ENCODE measurements around the gene CITED4. TPM values are rescaled to one million over a fixed set of nuclear protein-coding genes. Genes with fewer than 3 reads are reported as not detected.

CITED4 gene
- total RNA-seq, 1 experiment from 2014 or later = not detected

DNA sequence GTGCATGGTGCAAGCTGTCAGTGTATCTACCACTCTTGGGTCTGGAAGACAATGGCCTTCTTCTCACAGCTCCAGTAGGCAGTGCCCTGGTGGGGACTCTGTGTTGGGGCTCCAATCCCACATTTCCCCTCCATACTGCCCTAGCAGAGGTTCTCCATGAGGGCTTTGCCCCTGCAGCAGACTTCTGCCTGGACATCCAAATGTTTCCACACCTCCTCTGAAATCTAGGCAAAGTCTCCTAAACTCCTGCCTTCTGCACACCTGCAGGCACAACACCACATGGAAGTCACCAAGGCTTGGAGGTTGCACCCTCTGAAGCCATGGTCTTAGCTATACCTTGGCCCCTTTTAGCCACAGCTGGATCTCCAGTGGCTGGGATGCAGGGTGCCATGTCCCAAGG, 31.8 kb upstream of the CITED4 start:
- Histone ChIP-seq H3K4me1 (ENCODE audit: low read length) (no peaks in the 10 kb centered on the region), H4K20me1 (ENCODE audit: insufficient read depth, low read depth, low read length) (no peaks in the 10 kb centered on the region), H3K9me2 (replicated peaks; ENCODE audit: insufficient read depth, low read length) (no peaks in the 10 kb centered on the region), H3K9me3 (ENCODE audit: low read length) (peaks cover 4% of the 10 kb centered on the region; the same call in 1 of the 2 replicates), H3K4me2 (ENCODE audit: low read depth, low read length, poor library complexity, severe bottlenecking) (no peak overlapping the region), H3K79me2 (ENCODE audit: low read length) (no peaks in the 10 kb centered on the region), H3K27ac (ENCODE audit: low read length) (no peak overlapping the region), H3K36me3 (ENCODE audit: insufficient read depth, low read length) (no peaks in the 10 kb centered on the region), H2AFZ (ENCODE audit: low read length) (no peak overlapping the region), H3K4me3 (ENCODE audit: low read length) (no peak overlapping the region), H3K9ac (ENCODE audit: low read length) (no peak overlapping the region), H3K27me3 (ENCODE audit: low read length) (no peaks in the 10 kb centered on the region; the same call in 1 of the 2 replicates)
- DNase-seq = no peak

DNA sequence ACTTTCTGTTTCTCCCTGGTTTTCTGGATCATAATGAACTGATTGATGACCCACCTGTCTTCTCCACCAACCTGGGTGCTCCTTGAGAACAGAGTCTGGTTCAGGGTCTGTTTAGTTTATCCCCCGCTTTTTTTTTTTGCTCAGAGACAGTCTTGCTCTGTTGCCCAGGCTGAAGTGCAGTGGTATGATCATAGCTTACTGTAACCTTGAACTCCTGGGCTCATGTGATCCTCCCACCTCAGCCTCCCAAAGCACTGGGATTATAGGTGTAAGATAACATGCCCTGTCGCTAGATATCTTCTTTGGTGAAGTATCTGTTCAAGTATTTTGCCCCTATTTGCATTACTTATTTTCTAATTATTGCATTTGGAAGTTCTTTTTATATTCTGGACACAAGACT, 30.2 kb upstream of the CITED4 start:
- H3K9me3 ChIP-seq (ENCODE audit: low read length) = peaks cover 4% of the 10 kb centered on the region; the same call in 1 of the 2 replicates
- H3K36me3 ChIP-seq (ENCODE audit: insufficient read depth, low read length) = no peaks in the 10 kb centered on the region
- no peak overlapping the region for H3K4me3 ChIP-seq (ENCODE audit: low read length)

DNA sequence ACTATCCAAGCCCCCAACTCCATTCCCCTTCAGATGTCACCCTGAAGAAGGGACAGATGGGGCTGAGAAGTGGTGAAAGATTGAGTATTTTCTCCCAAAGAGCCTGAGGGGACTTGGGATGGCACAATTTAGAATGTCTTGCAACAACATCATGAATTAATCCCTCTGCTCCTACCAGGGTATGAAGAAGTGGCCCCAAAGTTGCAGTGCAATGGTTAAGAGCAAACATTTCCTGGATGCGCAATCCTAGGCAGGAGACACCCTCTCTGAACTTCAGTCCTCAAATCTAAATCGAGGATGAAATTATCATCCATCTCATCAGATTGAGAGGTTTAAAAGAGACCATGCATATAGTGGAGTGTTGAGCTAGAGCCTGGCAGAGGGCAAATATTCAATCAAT, 28.6 kb upstream of the CITED4 start:
- H3K27ac ChIP-seq (ENCODE audit: low read length) = no peak overlapping the region
- H3K27me3 ChIP-seq (ENCODE audit: low read length) = no peaks in the 10 kb centered on the region; the same call in 1 of the 2 replicates
- no peak overlapping the region for H3K4me3 ChIP-seq (ENCODE audit: low read length)
- no peaks in the 10 kb centered on the region for H3K9me2 ChIP-seq (replicated peaks; ENCODE audit: insufficient read depth, low read length)
- no peaks in the 10 kb centered on the region for H3K36me3 ChIP-seq (ENCODE audit: insufficient read depth, low read length)
- no peaks in the 10 kb centered on the region for H4K20me1 ChIP-seq (ENCODE audit: insufficient read depth, low read depth, low read length)
- DNase-seq = no peak
- H2AFZ ChIP-seq (ENCODE audit: low read length) = no peak overlapping the region
- peaks cover 4% of the 10 kb centered on the region; the same call in 1 of the 2 replicates for H3K9me3 ChIP-seq (ENCODE audit: low read length)
- no peak overlapping the region for H3K4me2 ChIP-seq (ENCODE audit: low read depth, low read length, poor library complexity, severe bottlenecking)
- no peak overlapping the region for H3K9ac ChIP-seq (ENCODE audit: low read length)
- no peaks in the 10 kb centered on the region for H3K79me2 ChIP-seq (ENCODE audit: low read length)
- H3K4me1 ChIP-seq (ENCODE audit: low read length) = no peaks in the 10 kb centered on the region

More for the DNA sequence above, 30.2 kb upstream of the CITED4 start:
- no peaks in the 10 kb centered on the region for H3K79me2 ChIP-seq (ENCODE audit: low read length)
- no peak overlapping the region for H2AFZ ChIP-seq (ENCODE audit: low read length)
- no peak overlapping the region for H3K9ac ChIP-seq (ENCODE audit: low read length)
- DNase-seq = no peak
- no peak overlapping the region for H3K27ac ChIP-seq (ENCODE audit: low read length)
- H3K9me2 ChIP-seq (replicated peaks; ENCODE audit: insufficient read depth, low read length) = no peaks in the 10 kb centered on the region
- H3K4me1 ChIP-seq (ENCODE audit: low read length) = no peaks in the 10 kb centered on the region
- H4K20me1 ChIP-seq (ENCODE audit: insufficient read depth, low read depth, low read length) = no peaks in the 10 kb centered on the region
- H3K4me2 ChIP-seq (ENCODE audit: low read depth, low read length, poor library complexity, severe bottlenecking) = no peak overlapping the region
- no peaks in the 10 kb centered on the region; the same call in 1 of the 2 replicates for H3K27me3 ChIP-seq (ENCODE audit: low read length)

DNA sequence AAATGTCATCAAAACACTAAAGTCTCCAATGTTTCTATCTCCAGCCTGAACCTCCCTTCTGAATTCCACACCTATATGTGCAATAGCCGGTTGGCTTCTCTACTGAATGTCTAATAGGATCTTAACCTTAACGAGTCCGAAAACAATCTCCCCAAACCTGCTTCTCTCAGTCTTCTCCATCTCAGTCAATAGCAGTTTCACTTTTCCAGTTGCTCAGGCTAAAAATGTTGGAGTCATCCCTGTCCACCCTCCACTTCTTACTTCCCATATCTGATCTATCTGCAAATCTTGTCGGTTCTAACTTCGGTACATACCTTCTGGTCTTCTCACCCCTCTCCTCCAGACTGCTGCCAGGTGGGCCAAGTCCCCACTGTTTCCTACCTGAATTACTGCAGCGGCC, 25.5 kb upstream of the CITED4 start:
- H3K27me3 ChIP-seq (ENCODE audit: low read length) = no peaks in the 10 kb centered on the region
- H2AFZ ChIP-seq (ENCODE audit: low read length) = no peak overlapping the region
- H3K36me3 ChIP-seq (ENCODE audit: insufficient read depth, low read length) = no peaks in the 10 kb centered on the region
- no peaks in the 10 kb centered on the region for H4K20me1 ChIP-seq (ENCODE audit: insufficient read depth, low read depth, low read length)
- no peak for DNase-seq
- no peaks in the 10 kb centered on the region for H3K9me2 ChIP-seq (replicated peaks; ENCODE audit: insufficient read depth, low read length)
- H3K4me3 ChIP-seq (ENCODE audit: low read length) = no peak overlapping the region
- H3K9me3 ChIP-seq (ENCODE audit: low read length) = no peaks in the 10 kb centered on the region
- H3K9ac ChIP-seq (ENCODE audit: low read length) = no peak overlapping the region
- H3K4me2 ChIP-seq (ENCODE audit: low read depth, low read length, poor library complexity, severe bottlenecking) = no peak overlapping the region
- H3K27ac ChIP-seq (ENCODE audit: low read length) = no peak overlapping the region
- no peaks in the 10 kb centered on the region for H3K79me2 ChIP-seq (ENCODE audit: low read length)
- no peaks in the 10 kb centered on the region for H3K4me1 ChIP-seq (ENCODE audit: low read length)

DNA sequence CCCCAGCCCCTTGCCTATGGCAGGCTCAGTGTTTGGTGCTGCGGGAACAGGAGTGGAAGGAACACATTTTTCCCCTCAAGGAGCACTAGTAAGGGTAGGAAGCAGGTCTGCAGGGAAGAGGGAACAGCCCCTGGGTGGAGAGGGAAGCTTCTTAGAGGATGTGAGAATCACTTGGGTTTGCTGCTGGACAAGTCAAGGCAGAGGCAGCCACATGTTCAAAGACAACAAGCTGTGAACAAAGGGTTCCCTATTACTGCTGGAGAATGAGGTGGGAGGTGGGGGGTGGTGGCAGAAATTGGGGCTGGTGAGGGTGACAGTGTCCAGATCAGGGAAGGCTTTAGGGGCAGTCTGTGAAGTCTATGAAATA, 24.8 kb upstream of the CITED4 start:
- no peaks in the 10 kb centered on the region for H3K4me1 ChIP-seq (ENCODE audit: low read length)
- H3K4me2 ChIP-seq (ENCODE audit: low read depth, low read length, poor library complexity, severe bottlenecking) = no peak overlapping the region
- H3K79me2 ChIP-seq (ENCODE audit: low read length) = no peaks in the 10 kb centered on the region
- DNase-seq = no peak
- H3K27me3 ChIP-seq (ENCODE audit: low read length) = no peaks in the 10 kb centered on the region
- H3K9ac ChIP-seq (ENCODE audit: low read length) = no peak overlapping the region
- no peaks in the 10 kb centered on the region for H3K9me2 ChIP-seq (replicated peaks; ENCODE audit: insufficient read depth, low read length)
- H4K20me1 ChIP-seq (ENCODE audit: insufficient read depth, low read depth, low read length) = no peaks in the 10 kb centered on the region
- no peak overlapping the region for H3K4me3 ChIP-seq (ENCODE audit: low read length)
- no peaks in the 10 kb centered on the region for H3K9me3 ChIP-seq (ENCODE audit: low read length)
- H3K36me3 ChIP-seq (ENCODE audit: insufficient read depth, low read length) = no peaks in the 10 kb centered on the region
- H3K27ac ChIP-seq (ENCODE audit: low read length) = no peak overlapping the region
- H2AFZ ChIP-seq (ENCODE audit: low read length) = no peak overlapping the region; the same call in 1 of the 2 replicates

DNA sequence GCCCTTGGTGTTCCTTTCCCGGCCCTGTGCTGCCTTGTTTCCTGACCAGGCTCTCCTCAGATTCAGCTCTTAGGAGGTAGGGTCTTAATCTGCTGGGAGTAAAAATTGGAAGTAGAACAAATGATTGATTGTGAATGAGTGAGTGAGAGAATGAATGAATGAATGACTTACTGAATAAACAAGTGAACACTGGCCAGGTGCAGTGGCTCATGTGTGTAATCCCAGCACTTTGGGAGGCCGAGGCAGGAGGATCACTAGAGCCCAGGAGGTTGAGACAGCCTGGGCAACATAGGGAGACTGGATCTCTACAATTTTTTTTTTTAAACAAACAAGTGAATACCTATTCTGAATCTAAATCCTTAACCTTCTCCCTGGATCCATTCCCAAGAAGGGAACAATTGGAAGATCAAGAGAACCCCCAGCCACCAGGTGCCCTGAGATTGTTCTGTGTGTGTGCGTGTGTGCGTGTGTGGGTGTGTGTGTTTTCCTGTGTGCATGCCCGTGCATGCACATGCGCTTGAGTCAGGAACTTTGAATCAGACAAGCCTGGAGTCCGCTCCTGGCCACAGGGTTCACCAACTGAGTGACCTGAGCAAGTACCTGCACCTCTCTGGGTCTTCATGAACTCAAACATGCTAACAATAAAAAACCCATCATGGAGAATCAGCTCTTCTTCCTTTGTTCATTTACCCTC, 24.3 kb upstream of the CITED4 start:
- Histone ChIP-seq H3K9ac (ENCODE audit: low read length) (no peak overlapping the region), H2AFZ (ENCODE audit: low read length) (no peak overlapping the region; the same call in 1 of the 2 replicates), H3K36me3 (ENCODE audit: insufficient read depth, low read length) (no peaks in the 10 kb centered on the region), H3K4me3 (ENCODE audit: low read length) (no peak overlapping the region), H3K27me3 (ENCODE audit: low read length) (no peaks in the 10 kb centered on the region), H3K9me2 (replicated peaks; ENCODE audit: insufficient read depth, low read length) (no peaks in the 10 kb centered on the region), H3K79me2 (ENCODE audit: low read length) (no peaks in the 10 kb centered on the region), H3K27ac (ENCODE audit: low read length) (no peak overlapping the region), H4K20me1 (ENCODE audit: insufficient read depth, low read depth, low read length) (no peaks in the 10 kb centered on the region), H3K4me1 (ENCODE audit: low read length) (no peaks in the 10 kb centered on the region), H3K9me3 (ENCODE audit: low read length) (no peaks in the 10 kb centered on the region), H3K4me2 (ENCODE audit: low read depth, low read length, poor library complexity, severe bottlenecking) (no peak overlapping the region)
- DNase-seq = no peak

DNA sequence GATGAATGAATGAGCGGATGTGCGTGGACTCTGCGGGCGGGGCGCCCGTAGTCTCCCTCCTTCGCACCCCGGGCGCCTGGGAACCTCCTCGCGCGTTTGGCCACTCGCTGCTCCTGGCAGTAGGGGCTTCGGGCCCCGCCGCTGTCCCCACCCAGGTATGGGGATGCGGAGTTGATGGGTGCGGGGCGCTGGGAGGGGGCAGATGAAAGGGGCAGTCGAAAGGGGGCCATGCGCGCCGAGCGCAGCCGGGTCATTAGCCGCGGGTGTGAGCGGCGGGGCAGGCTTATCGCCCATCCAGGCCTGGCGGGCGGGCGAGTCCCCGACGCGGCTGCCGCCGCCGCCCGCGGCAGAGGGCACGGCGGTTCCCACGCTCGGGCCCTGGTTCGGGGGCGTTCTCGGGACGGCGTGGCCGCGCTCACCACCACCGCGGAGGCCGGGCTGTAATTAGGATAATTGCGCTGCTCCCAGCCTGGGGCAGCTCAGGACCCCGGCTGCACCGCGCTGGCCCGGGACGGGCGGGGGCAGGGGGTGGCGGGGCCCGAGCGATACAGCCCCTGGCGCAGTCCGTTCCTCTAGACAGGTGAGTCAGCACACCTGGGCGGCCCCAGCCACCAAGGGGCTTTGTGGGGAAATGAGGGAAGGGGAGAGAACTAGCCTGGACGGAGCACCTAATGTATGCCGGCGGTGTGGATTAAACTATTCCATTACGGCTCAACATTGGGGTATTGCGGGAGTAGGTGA, 22.1 kb upstream of the CITED4 start:
- no peak overlapping the region for H2AFZ ChIP-seq (ENCODE audit: low read length)

DNA sequence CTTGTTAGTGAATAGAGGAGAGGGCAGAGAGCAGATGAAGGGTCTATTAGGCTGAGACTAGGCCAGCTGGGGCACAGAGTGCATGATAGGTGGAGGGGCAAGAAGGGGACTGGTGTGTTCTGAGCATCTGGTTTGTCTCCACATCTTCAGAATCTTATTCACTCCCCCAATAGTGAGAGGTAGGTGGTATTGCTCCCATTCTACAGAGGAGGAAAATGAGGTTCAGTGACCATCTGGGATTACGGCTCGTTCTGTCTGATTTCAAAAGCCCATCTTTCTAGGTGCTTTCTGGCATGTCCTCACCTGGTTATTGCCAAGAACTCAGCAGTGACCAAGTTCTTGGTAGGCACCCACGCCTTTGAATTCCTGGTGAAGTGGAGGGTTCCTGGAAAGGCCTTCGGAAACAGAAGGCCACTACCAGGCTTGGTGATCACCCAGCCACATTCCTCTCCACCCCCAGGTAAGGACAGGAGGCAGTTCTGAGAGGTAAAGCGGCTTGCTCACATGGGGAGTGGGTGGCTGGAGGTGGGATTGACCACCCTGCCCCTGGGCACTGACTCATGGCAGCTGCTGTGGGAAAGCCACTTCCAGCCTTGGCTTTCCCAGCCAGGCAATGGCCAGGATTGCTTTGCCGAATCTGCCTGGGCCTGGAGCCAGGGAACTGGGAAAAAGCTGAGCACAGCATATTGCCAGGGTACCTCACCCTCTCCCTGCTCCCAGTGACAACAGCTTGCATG, 18.8 kb upstream of the CITED4 start:
- 0 out of 2 replicates have a peak, but pooled peaks cover under 1% of the 10 kb centered on the region for H3K36me3 ChIP-seq (ENCODE audit: insufficient read depth, low read length)
- H2AFZ ChIP-seq (ENCODE audit: low read length) = no peak overlapping the region
- H3K9ac ChIP-seq (ENCODE audit: low read length) = no peak overlapping the region
- no peaks in the 10 kb centered on the region for H3K79me2 ChIP-seq (ENCODE audit: low read length)
- 0 out of 2 replicates have a peak, but pooled peaks cover under 1% of the 10 kb centered on the region for H3K27me3 ChIP-seq (ENCODE audit: low read length)
- no peaks in the 10 kb centered on the region for H4K20me1 ChIP-seq (ENCODE audit: insufficient read depth, low read depth, low read length)
- no peak overlapping the region for H3K4me3 ChIP-seq (ENCODE audit: low read length)
- H3K9me2 ChIP-seq (replicated peaks; ENCODE audit: insufficient read depth, low read length) = no peaks in the 10 kb centered on the region
- DNase-seq = no peak
- H3K4me2 ChIP-seq (ENCODE audit: low read depth, low read length, poor library complexity, severe bottlenecking) = no peak overlapping the region
- no peak overlapping the region for H3K27ac ChIP-seq (ENCODE audit: low read length)
- peaks cover 7% of the 10 kb centered on the region for H3K9me3 ChIP-seq (ENCODE audit: low read length)
- no peaks in the 10 kb centered on the region for H3K4me1 ChIP-seq (ENCODE audit: low read length)

More for the DNA sequence above, 22.1 kb upstream of the CITED4 start:
- no peaks in the 10 kb centered on the region for H3K79me2 ChIP-seq (ENCODE audit: low read length)
- H3K9me3 ChIP-seq (ENCODE audit: low read length) = no peaks in the 10 kb centered on the region
- DNase-seq = no peak
- H3K4me3 ChIP-seq (ENCODE audit: low read length) = no peak overlapping the region
- no peak overlapping the region for H3K9ac ChIP-seq (ENCODE audit: low read length)
- no peak overlapping the region for H3K27ac ChIP-seq (ENCODE audit: low read length)
- H3K4me2 ChIP-seq (ENCODE audit: low read depth, low read length, poor library complexity, severe bottlenecking) = no peak overlapping the region
- no peaks in the 10 kb centered on the region for H3K9me2 ChIP-seq (replicated peaks; ENCODE audit: insufficient read depth, low read length)
- no peaks in the 10 kb centered on the region for H4K20me1 ChIP-seq (ENCODE audit: insufficient read depth, low read depth, low read length)
- no peaks in the 10 kb centered on the region for H3K36me3 ChIP-seq (ENCODE audit: insufficient read depth, low read length)
- no peaks in the 10 kb centered on the region for H3K27me3 ChIP-seq (ENCODE audit: low read length)
- no peaks in the 10 kb centered on the region for H3K4me1 ChIP-seq (ENCODE audit: low read length)

Data from Karpas-422 (cell line).